H7 (cell line): ENCODE data around the gene VPS41. TPM values are rescaled to one million over a fixed set of nuclear protein-coding genes. Genes with fewer than 3 reads are reported as not detected.

ENCODE experiments used
- DNase-seq: peaks from one replicate; pipeline ENCODE4 v3.0.0; 2012
- H3K27me3 ChIP-seq: 2 replicates; pipeline ENCODE4 v1.6.0; 2011; ENCODE audit warnings: mild to moderate bottlenecking, low read length; ENCODE audit not compliant: control insufficient read depth, insufficient read depth
- H3K36me3 ChIP-seq: replicated peaks from 2 replicates; pipeline ENCODE4 v1.5.1; 2011; ENCODE audit warnings: low read length; ENCODE audit not compliant: control insufficient read depth, insufficient read depth
- H3K4me3 ChIP-seq: 2 replicates; pipeline ENCODE4 v1.5.1; 2011; ENCODE audit warnings: low read depth, mild to moderate bottlenecking, control low read depth, low read length, moderate library complexity; ENCODE audit not compliant: insufficient read depth
- total RNA-seq: library from RNA; depleted of rRNA; stranded (reverse); fragments of >200 nt; shearing (Covaris generic); gene quantifications from 2 replicates; pipeline ENCODE4 v1.2.3, GENCODE V29; 2014

The VPS41 gene
- total RNA-seq, 1 experiment from 2014 or later = 12.3 TPM

- no peak for DNase-seq
- no peak overlapping the region for H3K4me3 ChIP-seq
- H3K36me3 ChIP-seq = no peaks in the 10 kb centered on the region
Measured at GRCh38 chr7:38828026-38828425, 81.0 kb downstream of the VPS41 start.

GRCh38 chr7:38825721-38826440, 83.1 kb downstream of the VPS41 start:
- no peak for DNase-seq
- H3K36me3 ChIP-seq = no peaks in the 10 kb centered on the region
- no peak overlapping the region for H3K4me3 ChIP-seq
- no peaks in the 10 kb centered on the region for H3K27me3 ChIP-seq

More at GRCh38 chr7:38828026-38828425, 81.0 kb downstream of the VPS41 start:
- H3K27me3 ChIP-seq = no peaks in the 10 kb centered on the region

- H3K4me3 ChIP-seq = no peak overlapping the region
- DNase-seq = no peak
Measured at GRCh38 chr7:38824948-38825347, 84.0 kb downstream of the VPS41 start.

GRCh38 chr7:38822549-38822948, 86.4 kb downstream of the VPS41 start:
- no peaks in the 10 kb centered on the region; the same call in 1 of the 2 replicates for H3K36me3 ChIP-seq
- H3K27me3 ChIP-seq = no peaks in the 10 kb centered on the region
- H3K4me3 ChIP-seq = no peak overlapping the region
- DNase-seq = no peak

More at GRCh38 chr7:38824948-38825347, 84.0 kb downstream of the VPS41 start:
- Histone ChIP-seq H3K36me3 (no peaks in the 10 kb centered on the region), H3K27me3 (no peaks in the 10 kb centered on the region)

GRCh38 chr7:38820571-38820970, 88.4 kb downstream of the VPS41 start:
- Histone ChIP-seq H3K27me3 (no peaks in the 10 kb centered on the region), H3K36me3 (no peaks in the 10 kb centered on the region; the same call in 1 of the 2 replicates), H3K4me3 (no peak overlapping the region)
- DNase-seq = no peak

- Histone ChIP-seq H3K36me3 (no peaks in the 10 kb centered on the region; the same call in 1 of the 2 replicates), H3K27me3 (no peaks in the 10 kb centered on the region), H3K4me3 (no peak overlapping the region)
- no peak for DNase-seq
Measured at GRCh38 chr7:38819463-38819862, 89.5 kb downstream of the VPS41 start.

- DNase-seq = no peak
Measured at GRCh38 chr7:38817526-38817925, 91.5 kb downstream of the VPS41 start.

GRCh38 chr7:38813768-38814167, 95.2 kb downstream of the VPS41 start:
- H3K27me3 ChIP-seq = no peaks in the 10 kb centered on the region
- no peak for DNase-seq
- H3K36me3 ChIP-seq = no peaks in the 10 kb centered on the region; the same call in 1 of the 2 replicates
- no peak overlapping the region for H3K4me3 ChIP-seq

More at GRCh38 chr7:38817526-38817925, 91.5 kb downstream of the VPS41 start:
- Histone ChIP-seq H3K27me3 (no peaks in the 10 kb centered on the region), H3K36me3 (no peaks in the 10 kb centered on the region; the same call in 1 of the 2 replicates), H3K4me3 (no peak overlapping the region)

GRCh38 chr7:38806912-38807311, 102.1 kb downstream of the VPS41 start:
- DNase-seq = no peak
- Histone ChIP-seq H3K36me3 (no peaks in the 10 kb centered on the region), H3K27me3 (no peaks in the 10 kb centered on the region), H3K4me3 (no peak overlapping the region)

GRCh38 chr7:38801786-38802185, 107.2 kb downstream of the VPS41 start:
- DNase-seq = no peak
- no peak overlapping the region for H3K4me3 ChIP-seq

GRCh38 chr7:38798552-38799267, 110.3 kb downstream of the VPS41 start:
- no peak overlapping the region for H3K4me3 ChIP-seq
- no peaks in the 10 kb centered on the region; the same call in 1 of the 2 replicates for H3K36me3 ChIP-seq
- DNase-seq = peak; percentile 28

More at GRCh38 chr7:38801786-38802185, 107.2 kb downstream of the VPS41 start:
- Histone ChIP-seq H3K36me3 (no peaks in the 10 kb centered on the region), H3K27me3 (no peaks in the 10 kb centered on the region)

GRCh38 chr7:38796626-38797501, 112.1 kb downstream of the VPS41 start:
- no peaks in the 10 kb centered on the region for H3K27me3 ChIP-seq
- no peak overlapping the region for H3K4me3 ChIP-seq
- peak; percentile 8 for DNase-seq
- H3K36me3 ChIP-seq = no peaks in the 10 kb centered on the region; the same call in 1 of the 2 replicates

More at GRCh38 chr7:38798552-38799267, 110.3 kb downstream of the VPS41 start:
- no peaks in the 10 kb centered on the region for H3K27me3 ChIP-seq

- DNase-seq = no peak
- Histone ChIP-seq H3K27me3 (no peaks in the 10 kb centered on the region), H3K4me3 (no peak overlapping the region), H3K36me3 (no peaks in the 10 kb centered on the region; the same call in 1 of the 2 replicates)
Measured at GRCh38 chr7:38795593-38795992, 113.4 kb downstream of the VPS41 start.

GRCh38 chr7:38781991-38782390, 127.0 kb downstream of the VPS41 start:
- Histone ChIP-seq H3K27me3 (no peaks in the 10 kb centered on the region), H3K36me3 (no peaks in the 10 kb centered on the region), H3K4me3 (no peak overlapping the region)
- peak; percentile 8 for DNase-seq
